HEK293T (cell line): Measurements from ENCODE around the gene MEIS1.

ENCODE experiments used
- ARNT ChIP-seq: fragments of 450-650 bp; IDR thresholded peaks from 2 replicates; pipeline ENCODE4 v1.6.1; 2017; ENCODE audit warnings: mild to moderate bottlenecking
- BHLHE40 ChIP-seq: fragments of 450-650 bp; IDR thresholded peaks from 2 replicates; pipeline ENCODE4 v1.6.1; 2016; ENCODE audit warnings: mild to moderate bottlenecking, moderate library complexity, borderline replicate concordance
- ELF4 ChIP-seq: fragments of 450-650 bp; IDR thresholded peaks from 2 replicates; pipeline ENCODE4 v1.6.1; 2017; ENCODE audit warnings: antibody characterized with exemption
- FOXA1 ChIP-seq: fragments of 450-650 bp; IDR thresholded peaks from 2 replicates; pipeline ENCODE4 v1.6.1; 2016; ENCODE audit warnings: mild to moderate bottlenecking
- FOXK2 ChIP-seq: fragments of 450-650 bp; IDR thresholded peaks from 2 replicates; pipeline ENCODE4 v1.6.1; 2016; ENCODE audit warnings: mild to moderate bottlenecking
- FOXM1 ChIP-seq: fragments of 450-650 bp; IDR thresholded peaks from 2 replicates; pipeline ENCODE4 v1.6.1; 2017; ENCODE audit warnings: mild to moderate bottlenecking, borderline replicate concordance
- L3MBTL2 ChIP-seq: fragments of 450-650 bp; conservative IDR thresholded peaks from 2 replicates; pipeline ENCODE4 v1.6.1; 2016; ENCODE audit warnings: mild to moderate bottlenecking
- LEF1 ChIP-seq: fragments of 450-650 bp; IDR thresholded peaks from 2 replicates; pipeline ENCODE4 v1.6.1; 2017; ENCODE audit warnings: mild to moderate bottlenecking, borderline replicate concordance
- NFRKB ChIP-seq: fragments of 450-650 bp; IDR thresholded peaks from 2 replicates; pipeline ENCODE4 v1.6.1; 2016; ENCODE audit warnings: mild to moderate bottlenecking, moderate library complexity
- SP1 ChIP-seq: fragments of 450-650 bp; IDR thresholded peaks from 2 replicates; pipeline ENCODE4 v1.6.1; 2017
- SUZ12 ChIP-seq: fragments of 450-650 bp; IDR thresholded peaks from 2 replicates; pipeline ENCODE4 v1.6.1; 2016; ENCODE audit warnings: mild to moderate bottlenecking
- TARDBP ChIP-seq: fragments of 450-650 bp; IDR thresholded peaks from 2 replicates; pipeline ENCODE4 v1.6.1; 2016
- ZNF384 ChIP-seq: fragments of 450-650 bp; IDR thresholded peaks from 2 replicates; pipeline ENCODE4 v1.6.1; 2016
- TF ChIP-seq, protein P1 (sequence below): fragments of 450-650 bp; IDR thresholded peaks from 2 replicates; pipeline ENCODE4 v1.6.1; 2016

GRCh38 chr2:66580166-66581049 lies 145.5 kb downstream of the MEIS1 start:
- TF ChIP-seq NFRKB (no peak), ZNF384 (no peak), SUZ12 (no peak), ARNT (no peak), TARDBP (no peak), SP1 (no peak), FOXK2 (no peak), FOXM1 (no peak), BHLHE40 (no peak), ELF4 (no peak), LEF1 (no peak), L3MBTL2 (no peak), FOXA1 (no peak)
- TF ChIP-seq, protein P1, sequence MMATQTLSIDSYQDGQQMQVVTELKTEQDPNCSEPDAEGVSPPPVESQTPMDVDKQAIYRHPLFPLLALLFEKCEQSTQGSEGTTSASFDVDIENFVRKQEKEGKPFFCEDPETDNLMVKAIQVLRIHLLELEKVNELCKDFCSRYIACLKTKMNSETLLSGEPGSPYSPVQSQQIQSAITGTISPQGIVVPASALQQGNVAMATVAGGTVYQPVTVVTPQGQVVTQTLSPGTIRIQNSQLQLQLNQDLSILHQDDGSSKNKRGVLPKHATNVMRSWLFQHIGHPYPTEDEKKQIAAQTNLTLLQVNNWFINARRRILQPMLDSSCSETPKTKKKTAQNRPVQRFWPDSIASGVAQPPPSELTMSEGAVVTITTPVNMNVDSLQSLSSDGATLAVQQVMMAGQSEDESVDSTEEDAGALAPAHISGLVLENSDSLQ: no peak
